HepG2 (cell line): Measurements from ENCODE around the gene ALOX5. TPM values are rescaled to one million over a fixed set of nuclear protein-coding genes. Genes with fewer than 3 reads are reported as not detected.

Experiments used
- ATAC-seq: fragments of 200-7000 bp; cut with Tn5 transposase; 3 replicates; pipeline ENCODE4 v1.9.1; 2020; ENCODE audit warnings: mild to moderate bottlenecking, moderate library complexity
- BruUV-seq: library from RNA; stranded (reverse); fragments of 400-500 nt; replicated peaks from 2 replicates; lab custom pipeline; 2021; lab: Mats Ljungman, UMichigan
- CTCF ChIA-PET: fragments of 300-600 bp; formaldehyde crosslinking; extraction: SDS; loops from one replicate; lab custom pipeline; 2021; ENCODE audit warnings: low total read pairs, inconsistent platforms, low intra/inter-chr PET ratio; lab: Yijun Ruan, JAX
- POLR2A ChIA-PET: fragments of 350-600 bp; sonication (Branson Sonifier 250); formaldehyde crosslinking; loops from one replicate; lab custom pipeline; 2020; ENCODE audit warnings: antibody characterized with exemption, inconsistent platforms; lab: Yijun Ruan, JAX
- DNase-seq: peaks from one replicate; pipeline ENCODE4 v3.0.0-alpha.2; 2015; ENCODE audit warnings: low spot score
- FAIRE-seq: peaks from 3 replicates; lab custom pipeline; 2011; peaks lifted over from hg19 to GRCh38; lab: Jason Lieb, UNC
- H2AFZ ChIP-seq: one replicate; pipeline ENCODE4 v1.6.1; 2011; ENCODE audit warnings: low read length, inconsistent platforms
- H3K27ac ChIP-seq: fragments of 300-600 bp; 3 replicates; pipeline ENCODE4 v1.8.0; 2011; ENCODE audit warnings: mixed run types, mild to moderate bottlenecking, mixed read lengths, low read length, inconsistent platforms; ENCODE audit not compliant: insufficient read depth; ENCODE audit errors: extremely low read length
- H3K27me3 ChIP-seq, 2 experiments: fragments of 200-600 bp in 1 of 2; 2 replicates in 1 of 2; 3 replicates in 1 of 2; pipeline versions ENCODE4 v1.6.0 to v1.8.0; 2011; ENCODE audit warnings: low read length in 2 of 2, mild to moderate bottlenecking in 2 of 2, moderate library complexity in 2 of 2, inconsistent platforms in 1 of 2; ENCODE audit not compliant: insufficient read depth in 2 of 2, control insufficient read depth in 1 of 2
- H3K36me3 ChIP-seq, 2 experiments: fragments of 200-600 bp in 1 of 2; replicated peaks in 1 of 2; 2 replicates in 1 of 2; 3 replicates in 1 of 2; pipeline versions ENCODE4 v1.5.1 to v1.8.0; 2011; ENCODE audit warnings: low read length in 2 of 2, inconsistent platforms in 1 of 2; ENCODE audit not compliant: insufficient read depth in 2 of 2, control insufficient read depth in 1 of 2
- H3K4me1 ChIP-seq: 2 replicates; pipeline ENCODE4 v1.5.1; 2012; ENCODE audit warnings: low read length, inconsistent platforms; ENCODE audit not compliant: insufficient read depth
- H3K4me2 ChIP-seq: 2 replicates; pipeline ENCODE4 v1.6.0; 2011; ENCODE audit warnings: low read depth, low read length, inconsistent platforms
- H3K4me3 ChIP-seq, 3 experiments: fragments of 200-600 bp in 1 of 3; sonication (generic), shearing (Covaris generic) in 1 of 3; replicated peaks in 1 of 3; 2 replicates each; pipeline ENCODE4 v1.5.1; 2011 to 2016; ENCODE audit warnings: low read length in 3 of 3, inconsistent platforms in 2 of 3, low read depth in 2 of 3, mild to moderate bottlenecking in 2 of 3, control low read depth in 1 of 3, mixed read lengths in 1 of 3; ENCODE audit not compliant: insufficient read depth in 1 of 3
- H3K79me2 ChIP-seq: one replicate; pipeline ENCODE4 v1.6.1; 2011; ENCODE audit warnings: low read length, inconsistent platforms; ENCODE audit not compliant: insufficient read depth
- H3K9ac ChIP-seq: 2 replicates; pipeline ENCODE4 v1.6.0; 2011; ENCODE audit warnings: mild to moderate bottlenecking, low read depth, low read length, inconsistent platforms; ENCODE audit not compliant: insufficient read depth
- H3K9me3 ChIP-seq: 2 replicates; pipeline ENCODE4 v1.5.1; 2012; ENCODE audit warnings: mild to moderate bottlenecking, low read length
- H4K20me1 ChIP-seq: 2 replicates; pipeline ENCODE4 v1.6.0; 2011; ENCODE audit warnings: inconsistent platforms, mild to moderate bottlenecking, low read length, moderate library complexity; ENCODE audit not compliant: insufficient read depth
- ELF3 ChIP-seq: IDR thresholded peaks from 2 replicates; pipeline ENCODE4 v1.6.1; 2016; ENCODE audit warnings: missing genetic modification reagents, missing compliant biosample characterization
- FOXM1 ChIP-seq: sonication (generic); formaldehyde crosslinking; IDR thresholded peaks from 2 replicates; pipeline ENCODE4 v1.5.0; 2020; ENCODE audit warnings: missing genetic modification reagents
- NFAT5 ChIP-seq: sonication (generic); formaldehyde crosslinking; IDR thresholded peaks from 2 replicates; pipeline ENCODE4 v1.4.0; 2020; ENCODE audit warnings: missing genetic modification reagents
- NR2F2 ChIP-seq: IDR thresholded peaks from 2 replicates; pipeline ENCODE4 v1.6.1; 2012; ENCODE audit warnings: low read depth, inconsistent platforms, borderline replicate concordance
- SNAPC4 ChIP-seq: sonication (generic); formaldehyde crosslinking; IDR thresholded peaks from 2 replicates; pipeline ENCODE4 v1.4.0; 2020; ENCODE audit warnings: mild to moderate bottlenecking, missing genetic modification reagents
- SSRP1 ChIP-seq: IDR thresholded peaks from 2 replicates; pipeline ENCODE4 v1.6.1; 2016; ENCODE audit warnings: control low read depth
- TRIM24 ChIP-seq: sonication (generic); formaldehyde crosslinking; IDR thresholded peaks from 2 replicates; pipeline ENCODE4 v1.8.0; 2022; ENCODE audit warnings: mild to moderate bottlenecking, missing genetic modification reagents
- ZBTB21 ChIP-seq: sonication (generic); formaldehyde crosslinking; IDR thresholded peaks from 2 replicates; pipeline ENCODE4 v1.4.0; 2020; ENCODE audit warnings: missing genetic modification reagents
- ZBTB26 ChIP-seq: IDR thresholded peaks from 2 replicates; pipeline ENCODE4 v1.6.1; 2016; ENCODE audit warnings: missing compliant biosample characterization, missing genetic modification reagents, borderline replicate concordance
- ZGPAT ChIP-seq: IDR thresholded peaks from 2 replicates; pipeline ENCODE4 v1.6.1; 2016; ENCODE audit warnings: mild to moderate bottlenecking
- ZNF234 ChIP-seq: sonication (generic); formaldehyde crosslinking; conservative IDR thresholded peaks from 2 replicates; pipeline ENCODE4 v1.5.1; 2020; ENCODE audit warnings: mild to moderate bottlenecking, missing genetic modification reagents
- ZNF850 ChIP-seq: sonication (generic); formaldehyde crosslinking; conservative IDR thresholded peaks from 2 replicates; pipeline ENCODE4 v1.9.0; 2021; ENCODE audit warnings: mild to moderate bottlenecking, missing genetic modification reagents
- ZSCAN30 ChIP-seq: sonication (generic); formaldehyde crosslinking; IDR thresholded peaks from 2 replicates; pipeline ENCODE4 v1.5.0; 2020; ENCODE audit warnings: mild to moderate bottlenecking, missing genetic modification reagents
- WGBS: methylation state at CpG from one replicate; pipeline ENCODE4 v1.1.6; 2017; ENCODE audit warnings: low lambda C conversion rate; 5-methylcytosine and 5-hydroxymethylcytosine counted together
- in situ Hi-C: cut with HindIII; loops from 2 replicates; pipeline ENCODE4 v1.10.0; 2017; ENCODE audit warnings: low pct_unique_long_range_greater_than_20kb; ENCODE audit not compliant: extremely low pct_ligation_motif_present
- intact Hi-C: fragments of 100-400 bp; cut with micrococcal nuclease; formaldehyde crosslinking; loops from one replicate; pipeline ENCODE4 v1.10.0; 2022; ENCODE audit not compliant: unreplicated experiment
- polyA plus RNA-seq, 8 experiments: library from polyadenylated mRNA; depleted of rRNA in 3 of 8; stranded (reverse) in 7 of 8; unstranded in 1 of 8; fragments of >200 nt; fragmentation: Illumina TruSeq in 4 of 8; extraction: Trizol in 4 of 8; gene quantifications; 2 replicates each; pipeline versions ENCODE4 v1.2.1 to v1.2.3, GENCODE V29; 2011 to 2016; ENCODE audit warnings: low read depth in 4 of 8, missing spikeins in 1 of 8, mixed read lengths in 1 of 8; ENCODE audit not compliant: insufficient read depth in 1 of 8
- total RNA-seq, 5 experiments: library from RNA; depleted of rRNA; stranded (reverse); fragments of >200 nt; fragmentation: Illumina TruSeq; extraction: Trizol; gene quantifications; 2 replicates each; pipeline ENCODE4 v1.2.3, GENCODE V29; 2016; ENCODE audit warnings: low read depth in 1 of 5

ALOX5 gene
- total and polyA plus RNA-seq, 2 of the 13 experiments (the other 11 are each of a cell fraction or from before 2014, with no cell fraction given): 0.04 TPM; not detected in 1

- H3K27me3 ChIP-seq: no peaks in the 10 kb centered on the region; a peak in 1 of 5 replicates
- FAIRE-seq (no peak), DNase-seq (no peak), ATAC-seq (no peak)
- CTCF ChIA-PET: no interaction called here
- peaks cover 3 to 4% of the 10 kb centered on the region in 2 experiments; a peak in 2 of 5 replicates for H3K36me3 ChIP-seq
- H3K27ac ChIP-seq: no peak overlapping the region
- intact Hi-C loops (no loop called here), in situ Hi-C loops (no loop called here)
- no peaks in the 10 kb centered on the region for H3K4me1 ChIP-seq
- 97% methylated on average over 3 of the region's 3 CpGs for WGBS
- POLR2A ChIA-PET: no interaction called here
- no TSS peak for BruUV-seq
- peaks cover under 1% of the 10 kb centered on the region; the same call in 1 of the 2 replicates for H3K9me3 ChIP-seq
- no peak overlapping the region for H3K9ac ChIP-seq
- H2AFZ ChIP-seq: no peak overlapping the region
- no peak overlapping the region for H3K4me2 ChIP-seq
- no peaks in the 10 kb centered on the region for H4K20me1 ChIP-seq
- H3K4me3 ChIP-seq: no peak overlapping the region
- no peaks in the 10 kb centered on the region for H3K79me2 ChIP-seq
- TF ChIP-seq ELF3 (CRISPR knock-in tag) (no peak), ZGPAT (no peak), TRIM24 (CRISPR knock-in tag) (no peak), ZNF850 (CRISPR knock-in tag) (no peak), ZSCAN30 (CRISPR knock-in tag) (no peak), SSRP1 (CRISPR knock-in tag) (no peak), NR2F2 (no peak), SNAPC4 (CRISPR knock-in tag) (no peak), ZBTB21 (no peak), ZNF234 (CRISPR knock-in tag) (no peak), ZBTB26 (no peak), FOXM1 (CRISPR knock-in tag) (no peak), NFAT5 (CRISPR knock-in tag) (no peak)
Measured at GRCh38 chr10:45490277-45490676, 116.3 kb downstream of the ALOX5 start.
